Testis (tissue), 3 donors: ENCODE data around the gene KLHL1. TPM values are rescaled to one million over a fixed set of nuclear protein-coding genes. Genes with fewer than 3 reads are reported as not detected.

Experiments
- DNase-seq: peaks from one replicate; pipeline ENCODE4 v3.0.0-alpha.2; 2019
- H3K27ac ChIP-seq, 2 donors: fragments of 200-600 bp; sonication (generic); one replicate each; pipeline ENCODE4 v1.5.1; 2019
- H3K27me3 ChIP-seq: fragments of 200-600 bp; sonication (generic); one replicate; pipeline ENCODE4 v1.5.1; 2019
- H3K36me3 ChIP-seq: fragments of 200-600 bp; sonication (generic); one replicate; pipeline ENCODE4 v1.5.1; 2017; ENCODE audit warnings: low read depth; ENCODE audit errors: missing control alignments
- H3K4me1 ChIP-seq: fragments of 200-600 bp; sonication (generic); one replicate; pipeline ENCODE4 v1.5.1; 2019
- H3K4me3 ChIP-seq, 2 donors: fragments of 200-600 bp; sonication (generic); one replicate each; pipeline ENCODE4 v1.5.1; 2017 to 2019
- H3K9me3 ChIP-seq: fragments of 200-600 bp; sonication (generic); one replicate; pipeline ENCODE4 v1.5.1; 2017
- POLR2A ChIP-seq: fragments of 450-650 bp; IDR thresholded peaks from one replicate; pipeline ENCODE4 v1.6.1; 2017; ENCODE audit warnings: antibody characterized with exemption, mild to moderate bottlenecking, moderate library complexity
- WGBS, 2 donors: methylation state at CpG; one replicate each; pipeline ENCODE4 v1.1.5; 2018; 5-methylcytosine and 5-hydroxymethylcytosine counted together
- intact Hi-C: fragments of 100-400 bp; cut with DNase I; formaldehyde crosslinking; loops from one replicate; pipeline ENCODE4 v1.15.1; 2023; ENCODE audit warnings: low total_unique reads
- polyA plus RNA-seq: library from polyadenylated mRNA; stranded (reverse); fragments of 350-450 nt; fragmentation: Illumina TruSeq; extraction: RNeasy Lipid Tissue Mini Kit (QIAGEN cat#74804); gene quantifications from one replicate; pipeline ENCODE4 v1.2.3, GENCODE V29; 2014; ENCODE audit warnings: low read depth, low replicate concordance; ENCODE audit not compliant: insufficient read depth
- total RNA-seq, 2 donors: library from RNA; depleted of rRNA; stranded (reverse); fragments of >200 nt; gene quantifications; one replicate each; pipeline ENCODE4 v1.2.3, GENCODE V29; 2016
- TF ChIP-seq, protein P1 (sequence below), 3 experiments: fragments of 450-650 bp in 2 of 3; fragments of 200-600 bp in 1 of 3; sonication (generic) in 1 of 3; IDR thresholded peaks; one replicate each; pipeline ENCODE4 v1.5.1; 2016 to 2019; ENCODE audit warnings: antibody characterized with exemption in 3 of 3, mild to moderate bottlenecking in 2 of 3, moderate library complexity in 1 of 3

KLHL1 gene
- total and polyA plus RNA-seq, 3 donors from 2014 or later = 0.16 to 0.87 (median 0.21) TPM

DNA sequence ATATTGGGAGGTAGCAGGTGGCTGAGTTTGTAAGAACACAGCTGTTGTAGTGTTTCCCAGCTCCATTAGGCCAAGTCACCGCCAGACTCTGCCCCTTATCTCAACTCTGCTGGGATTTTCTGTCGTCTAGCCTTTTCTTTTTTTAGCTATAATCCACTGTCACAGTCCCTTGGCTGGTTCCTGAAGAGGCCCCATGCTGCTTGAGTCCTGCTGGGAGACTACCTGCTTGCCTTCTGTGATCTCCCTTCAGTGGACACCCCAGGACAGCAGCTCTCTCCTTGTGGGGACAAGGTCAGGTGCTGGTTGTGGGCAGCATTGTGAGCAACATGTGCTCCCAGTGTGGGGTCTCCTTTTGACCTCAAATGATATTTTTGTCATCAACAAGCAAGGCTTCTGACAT is 195.6 kb downstream of the KLHL1 start:
- Histone ChIP-seq H3K27ac (no peak overlapping the region), H3K36me3 (no peaks in the 10 kb centered on the region), H3K4me3 (no peak overlapping the region), H3K27me3 (no peaks in the 10 kb centered on the region), H3K4me1 (no peaks in the 10 kb centered on the region), H3K9me3 (no peaks in the 10 kb centered on the region)
- intact Hi-C loops = no loop called here
- 37 to 38% methylated on average over 2 of the region's 2 CpGs for WGBS, 2 donors
- TF ChIP-seq POLR2A = no peak
- TF ChIP-seq, protein P1, sequence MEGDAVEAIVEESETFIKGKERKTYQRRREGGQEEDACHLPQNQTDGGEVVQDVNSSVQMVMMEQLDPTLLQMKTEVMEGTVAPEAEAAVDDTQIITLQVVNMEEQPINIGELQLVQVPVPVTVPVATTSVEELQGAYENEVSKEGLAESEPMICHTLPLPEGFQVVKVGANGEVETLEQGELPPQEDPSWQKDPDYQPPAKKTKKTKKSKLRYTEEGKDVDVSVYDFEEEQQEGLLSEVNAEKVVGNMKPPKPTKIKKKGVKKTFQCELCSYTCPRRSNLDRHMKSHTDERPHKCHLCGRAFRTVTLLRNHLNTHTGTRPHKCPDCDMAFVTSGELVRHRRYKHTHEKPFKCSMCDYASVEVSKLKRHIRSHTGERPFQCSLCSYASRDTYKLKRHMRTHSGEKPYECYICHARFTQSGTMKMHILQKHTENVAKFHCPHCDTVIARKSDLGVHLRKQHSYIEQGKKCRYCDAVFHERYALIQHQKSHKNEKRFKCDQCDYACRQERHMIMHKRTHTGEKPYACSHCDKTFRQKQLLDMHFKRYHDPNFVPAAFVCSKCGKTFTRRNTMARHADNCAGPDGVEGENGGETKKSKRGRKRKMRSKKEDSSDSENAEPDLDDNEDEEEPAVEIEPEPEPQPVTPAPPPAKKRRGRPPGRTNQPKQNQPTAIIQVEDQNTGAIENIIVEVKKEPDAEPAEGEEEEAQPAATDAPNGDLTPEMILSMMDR (IDR thresholded peaks at IDR 0.05) = no peak
- no peak for DNase-seq

DNA sequence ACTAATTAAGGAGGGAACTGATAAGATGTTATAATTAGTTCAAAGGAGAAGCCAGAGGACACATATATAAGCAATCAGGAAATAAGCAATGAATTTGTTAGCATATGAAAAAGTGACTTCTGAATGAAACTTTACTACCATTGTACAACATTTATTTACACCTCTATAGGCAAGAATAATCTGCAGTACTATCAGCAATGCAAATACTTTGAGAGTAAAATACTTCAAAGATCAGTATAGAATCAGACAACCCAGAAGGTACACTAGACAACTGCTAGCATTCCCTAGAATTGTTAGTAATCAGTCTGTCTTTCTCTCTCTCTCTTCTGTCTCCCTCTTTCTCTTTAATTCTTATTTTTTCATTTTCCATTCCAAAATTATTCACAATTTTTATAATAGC is 197.5 kb downstream of the KLHL1 start:
- no peaks in the 10 kb centered on the region for H3K36me3 ChIP-seq
- no peak overlapping the region for H3K4me3 ChIP-seq
- H3K27ac ChIP-seq = no peak overlapping the region
- no peaks in the 10 kb centered on the region for H3K4me1 ChIP-seq
- intact Hi-C loops = no loop called here
- DNase-seq = no peak
- H3K9me3 ChIP-seq = no peaks in the 10 kb centered on the region
- no peak for TF ChIP-seq POLR2A
- TF ChIP-seq, protein P1 (IDR thresholded peaks at IDR 0.05) = no peak
- H3K27me3 ChIP-seq = no peaks in the 10 kb centered on the region

DNA sequence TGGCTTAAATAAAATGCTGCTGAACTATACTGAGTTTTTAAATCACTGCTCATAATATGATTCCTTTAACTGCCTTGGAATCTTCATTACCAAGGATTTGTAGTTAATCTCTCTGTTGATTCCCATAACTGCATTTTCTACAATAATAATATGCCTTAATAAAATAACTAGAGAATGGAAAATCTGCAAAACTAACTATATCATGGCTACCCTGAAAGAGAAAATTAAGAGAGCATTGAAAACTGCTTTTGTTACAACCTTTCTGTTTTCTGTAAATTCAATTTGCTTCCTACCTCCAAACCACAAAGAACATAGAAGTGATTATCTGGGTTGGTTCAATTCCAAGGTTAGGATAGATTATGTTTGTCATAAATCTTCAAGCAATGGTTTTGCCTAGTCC is 203.5 kb downstream of the KLHL1 start:
- H3K4me1 ChIP-seq = no peaks in the 10 kb centered on the region
- no peaks in the 10 kb centered on the region for H3K27me3 ChIP-seq
- DNase-seq = no peak
- no peaks in the 10 kb centered on the region for H3K36me3 ChIP-seq
- intact Hi-C loops = no loop called here
- TF ChIP-seq, protein P1 (IDR thresholded peaks at IDR 0.05) = no peak
- TF ChIP-seq POLR2A = no peak
- no peaks in the 10 kb centered on the region for H3K9me3 ChIP-seq
- no peak overlapping the region for H3K4me3 ChIP-seq
- H3K27ac ChIP-seq = no peak overlapping the region

DNA sequence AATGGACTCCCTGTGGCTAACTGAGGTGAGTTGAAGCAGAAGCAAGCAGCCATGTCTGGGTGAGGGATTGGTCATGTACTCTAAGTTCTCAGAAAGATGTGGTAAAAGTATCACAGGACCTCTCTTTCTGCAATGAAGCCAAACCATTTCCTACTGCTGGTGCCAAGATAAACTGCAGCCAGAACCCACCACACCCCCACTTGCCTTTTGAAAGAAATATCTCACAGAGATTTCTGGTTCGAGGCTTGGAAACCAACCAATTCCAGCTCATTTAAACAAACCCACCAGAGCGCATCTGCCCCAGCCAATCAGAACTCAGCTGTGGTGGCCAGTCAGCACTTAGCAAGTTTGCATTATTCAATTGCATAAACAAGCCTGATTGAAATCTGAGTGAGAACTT is 205.2 kb downstream of the KLHL1 start:
- 63 to 69% methylated on average over 2 of the region's 2 CpGs for WGBS, 2 donors
- Histone ChIP-seq H3K4me3 (no peak overlapping the region), H3K36me3 (no peaks in the 10 kb centered on the region), H3K27ac (no peak overlapping the region), H3K27me3 (no peaks in the 10 kb centered on the region), H3K9me3 (no peaks in the 10 kb centered on the region), H3K4me1 (no peaks in the 10 kb centered on the region)
- intact Hi-C loops = no loop called here
- no peak for DNase-seq
- TF ChIP-seq POLR2A = no peak
- TF ChIP-seq, protein P1 (IDR thresholded peaks at IDR 0.05) = no peak

DNA sequence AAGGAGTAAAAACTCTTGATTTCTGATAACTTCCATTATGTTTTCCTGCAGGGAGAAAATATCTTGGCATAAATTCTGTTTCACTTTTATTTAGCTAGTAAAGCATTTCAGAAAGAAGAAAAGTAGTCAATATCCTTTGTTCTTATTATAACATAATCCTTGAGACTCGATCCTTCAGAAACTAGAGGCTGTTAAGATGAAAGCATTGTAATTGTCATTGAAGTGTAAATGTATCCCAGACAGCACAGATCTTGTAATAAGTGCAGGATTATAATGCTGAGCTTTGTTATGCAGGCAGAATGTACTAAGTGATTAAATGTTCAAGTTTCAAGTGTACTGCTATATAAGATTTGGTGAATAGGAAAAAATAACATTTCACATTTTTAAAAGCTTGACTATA is 225.8 kb downstream of the KLHL1 start:
- no peak for DNase-seq
- H3K27ac ChIP-seq = no peak overlapping the region
- H3K4me1 ChIP-seq = no peaks in the 10 kb centered on the region
- no peak overlapping the region for H3K4me3 ChIP-seq
- TF ChIP-seq POLR2A = no peak
- TF ChIP-seq, protein P1 (IDR thresholded peaks at IDR 0.05) = no peak
- no peaks in the 10 kb centered on the region for H3K27me3 ChIP-seq
- no peaks in the 10 kb centered on the region for H3K9me3 ChIP-seq
- WGBS, 2 donors = 84 to 89% methylated on average over 1 of the region's 1 CpG
- no peaks in the 10 kb centered on the region for H3K36me3 ChIP-seq
- intact Hi-C loops = no loop called here
